ENCODE data around the gene BICD1.
A peak's percentile ranks its signal among the peaks of the same experiment; 100 is the strongest.
"Not testable (repeated sequence)": the region's sequence is repeated elsewhere in the genome, so short reads cannot be mapped to it uniquely, and the experiment has no call there.

Gene BICD1

DNA sequence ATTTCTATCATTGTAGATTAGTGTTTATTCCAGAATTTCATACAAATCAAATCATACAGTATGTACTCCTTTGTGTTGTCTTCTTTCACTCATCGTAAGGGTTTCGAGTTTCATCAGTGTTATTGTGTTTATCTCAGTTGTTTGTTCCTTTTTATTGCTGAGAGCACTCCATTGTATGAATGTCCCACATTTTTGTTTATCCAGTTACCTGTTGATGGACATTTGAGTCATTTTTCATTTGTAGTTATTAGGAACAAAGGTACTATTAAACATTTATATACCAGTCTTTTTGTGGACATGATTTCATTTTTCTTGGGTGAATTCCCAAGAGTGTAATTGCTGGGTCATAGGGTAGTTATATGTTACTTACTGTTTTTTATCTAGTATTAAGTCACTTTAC lies 70.0 kb downstream of the BICD1 start:
- TF ChIP-seq, protein P1, sequence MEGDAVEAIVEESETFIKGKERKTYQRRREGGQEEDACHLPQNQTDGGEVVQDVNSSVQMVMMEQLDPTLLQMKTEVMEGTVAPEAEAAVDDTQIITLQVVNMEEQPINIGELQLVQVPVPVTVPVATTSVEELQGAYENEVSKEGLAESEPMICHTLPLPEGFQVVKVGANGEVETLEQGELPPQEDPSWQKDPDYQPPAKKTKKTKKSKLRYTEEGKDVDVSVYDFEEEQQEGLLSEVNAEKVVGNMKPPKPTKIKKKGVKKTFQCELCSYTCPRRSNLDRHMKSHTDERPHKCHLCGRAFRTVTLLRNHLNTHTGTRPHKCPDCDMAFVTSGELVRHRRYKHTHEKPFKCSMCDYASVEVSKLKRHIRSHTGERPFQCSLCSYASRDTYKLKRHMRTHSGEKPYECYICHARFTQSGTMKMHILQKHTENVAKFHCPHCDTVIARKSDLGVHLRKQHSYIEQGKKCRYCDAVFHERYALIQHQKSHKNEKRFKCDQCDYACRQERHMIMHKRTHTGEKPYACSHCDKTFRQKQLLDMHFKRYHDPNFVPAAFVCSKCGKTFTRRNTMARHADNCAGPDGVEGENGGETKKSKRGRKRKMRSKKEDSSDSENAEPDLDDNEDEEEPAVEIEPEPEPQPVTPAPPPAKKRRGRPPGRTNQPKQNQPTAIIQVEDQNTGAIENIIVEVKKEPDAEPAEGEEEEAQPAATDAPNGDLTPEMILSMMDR (IDR thresholded peaks at IDR 0.05; ENCODE audit: insufficient read depth, low read length, missing control alignments): no peak
- POLR2A ChIA-PET: no interaction called here
- CTCF ChIA-PET: no interaction called here
- no peak overlapping the region for H3K4me3 ChIP-seq (ENCODE audit: low read depth, low read length)
- DNase-seq (ENCODE audit: low read depth, low spot score): no peak

- CTCF ChIA-PET: no interaction called here
- POLR2A ChIA-PET: no interaction called here
- TF ChIP-seq, protein P1 (IDR thresholded peaks at IDR 0.05; ENCODE audit: insufficient read depth, low read length, missing control alignments): no peak
- no peak for DNase-seq (ENCODE audit: low read depth, low spot score)
- no peak overlapping the region for H3K4me3 ChIP-seq (ENCODE audit: low read depth, low read length)
Observed at GRCh38 chr12:32178341-32179010, 71.8 kb downstream of the BICD1 start.

- TF ChIP-seq, protein P1 (IDR thresholded peaks at IDR 0.05; ENCODE audit: insufficient read depth, low read length, missing control alignments): no peak
- DNase-seq (ENCODE audit: low read depth, low spot score): no peak
- POLR2A ChIA-PET: no interaction called here
- CTCF ChIA-PET: no interaction called here
- no peak overlapping the region for H3K4me3 ChIP-seq (ENCODE audit: low read depth, low read length)
Observed at GRCh38 chr12:32179011-32179395, 72.4 kb downstream of the BICD1 start.

DNA sequence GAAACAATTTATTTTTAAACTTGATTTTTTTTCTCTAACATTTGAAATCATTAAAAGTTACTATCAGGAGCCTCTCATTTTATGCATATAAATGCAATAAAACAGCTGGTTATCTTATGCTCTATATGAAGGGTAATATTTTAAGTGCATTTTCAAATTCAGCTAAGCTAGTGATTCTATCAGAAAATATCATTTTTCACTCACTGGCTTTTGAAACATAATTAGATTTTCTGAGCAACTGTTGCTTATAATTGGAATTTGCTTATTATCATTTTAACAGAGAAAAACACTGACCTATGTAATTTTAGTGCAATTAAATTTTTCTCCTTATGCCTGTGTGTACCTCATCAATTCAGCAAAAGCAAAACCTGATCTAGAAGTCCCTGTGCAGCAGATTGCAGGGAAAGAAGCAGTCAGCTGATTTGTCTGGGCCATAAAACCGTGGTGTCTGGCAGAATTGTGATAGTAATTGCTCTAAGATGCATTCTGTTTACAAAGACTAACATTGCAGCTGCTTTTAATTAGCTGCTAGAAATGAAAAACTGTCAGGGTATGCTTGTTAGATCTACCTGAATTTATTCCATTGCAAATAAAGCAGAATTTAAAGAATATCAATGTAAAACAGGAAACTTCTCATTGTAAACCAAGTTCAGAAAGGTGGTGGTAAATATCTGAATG lies 75.0 kb downstream of the BICD1 start:
- CTCF ChIA-PET: no interaction called here
- H3K4me3 ChIP-seq (ENCODE audit: low read depth, low read length): no peak overlapping the region
- TF ChIP-seq, protein P1 (IDR thresholded peaks at IDR 0.05; ENCODE audit: insufficient read depth, low read length, missing control alignments): no peak
- POLR2A ChIA-PET: no interaction called here
- DNase-seq (ENCODE audit: low read depth, low spot score): no peak

DNA sequence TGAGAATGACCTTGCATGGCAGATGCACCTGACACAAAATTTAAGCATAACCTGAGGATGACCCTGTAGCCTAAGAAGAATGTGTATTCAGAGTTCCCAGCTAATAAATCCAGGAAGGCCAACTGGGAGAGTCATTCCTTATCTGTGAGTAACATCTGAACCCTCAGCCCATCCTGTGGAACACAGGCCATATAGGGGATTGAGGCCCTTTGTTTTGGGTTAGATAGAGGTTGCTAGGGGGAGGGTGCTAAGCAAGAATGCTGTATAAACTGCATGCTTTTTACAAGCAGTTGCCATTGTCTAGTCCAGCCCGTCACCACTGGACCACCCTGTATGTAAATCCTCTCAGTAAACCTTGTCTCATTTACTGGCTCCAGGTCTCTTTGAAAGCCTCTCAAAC lies 77.0 kb downstream of the BICD1 start:
- ChIA-PET POLR2A (no interaction called here), CTCF (interaction anchor here (1.2 kb wide), 1 partner anchor 9 kb away, joined by 4 read pairs; no protein-coding TSS in a partner anchor)
- DNase-seq (ENCODE audit: low read depth, low spot score): peak; percentile 7
- no peak overlapping the region for H3K4me3 ChIP-seq (ENCODE audit: low read depth, low read length)
- TF ChIP-seq, protein P1 (IDR thresholded peaks at IDR 0.05; ENCODE audit: insufficient read depth, low read length, missing control alignments): no peak

- POLR2A ChIA-PET; DNase-seq (ENCODE audit: low read depth, low spot score); CTCF ChIA-PET; H3K4me3 ChIP-seq (ENCODE audit: low read depth, low read length): not testable (repeated sequence)
Observed at GRCh38 chr12:32187127-32187526, 80.5 kb downstream of the BICD1 start.

DNA sequence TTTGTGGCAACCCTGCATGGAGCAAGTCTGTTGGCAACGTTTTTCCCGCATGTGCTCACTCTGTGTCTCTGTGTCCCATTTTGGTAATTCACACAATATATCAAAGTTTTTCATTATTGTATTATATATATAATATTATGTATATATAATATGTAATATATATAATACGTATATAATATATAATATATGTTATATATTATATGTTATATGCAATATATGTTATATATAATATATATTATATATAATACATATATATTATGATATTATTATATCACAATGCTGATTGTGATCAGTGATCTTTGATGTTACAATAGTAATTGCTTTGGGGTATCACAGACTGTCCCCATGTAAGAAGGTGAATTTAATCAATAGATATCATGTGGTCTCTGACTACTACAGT lies 84.8 kb downstream of the BICD1 start:
- no peak overlapping the region for H3K4me3 ChIP-seq (ENCODE audit: low read depth, low read length)
- no peak for DNase-seq (ENCODE audit: low read depth, low spot score)
- TF ChIP-seq, protein P1 (IDR thresholded peaks at IDR 0.05; ENCODE audit: insufficient read depth, low read length, missing control alignments): no peak
- ChIA-PET POLR2A (interaction anchor here (0.6 kb wide), 1 partner anchor 13 kb away, joined by 3 read pairs; no protein-coding TSS in a partner anchor), CTCF (no interaction called here)

Data from AG04449 (cell line).